Chondrocyte (in vitro differentiated cells): ENCODE results near the gene EXOC1L. TPM values are rescaled to one million over a fixed set of nuclear protein-coding genes. Genes with fewer than 3 reads are reported as not detected.

Experiments
- DNase-seq: peaks from one replicate; pipeline ENCODE4 v3.0.0; 2021; ENCODE audit warnings: mixed read lengths, low spot score
- H3K27ac Mint-ChIP-seq: one replicate; pipeline ENCODE4 v1.8.0; 2021; ENCODE audit warnings: mild to moderate bottlenecking, moderate library complexity, mixed read lengths; ENCODE audit not compliant: unreplicated experiment
- H3K27me3 Mint-ChIP-seq: 2 replicates; pipeline ENCODE4 v1.8.0; 2021; ENCODE audit warnings: low read depth, mixed read lengths
- H3K36me3 Mint-ChIP-seq: 2 replicates; pipeline ENCODE4 v1.8.0; 2021; ENCODE audit warnings: low read depth, mixed read lengths
- H3K4me1 Mint-ChIP-seq: 2 replicates; pipeline ENCODE4 v1.8.0; 2021; ENCODE audit warnings: low read depth, mild to moderate bottlenecking, mixed read lengths
- H3K4me3 Mint-ChIP-seq: one replicate; pipeline ENCODE4 v1.8.0; 2021; ENCODE audit warnings: mild to moderate bottlenecking, moderate library complexity, mixed read lengths; ENCODE audit not compliant: unreplicated experiment
- H3K9me3 Mint-ChIP-seq: 2 replicates; pipeline ENCODE4 v1.8.0; 2021; ENCODE audit warnings: low read depth, mixed read lengths
- long read RNA-seq: library from polyadenylated mRNA; stranded (forward); transcript quantifications from one replicate; pipeline ENCODE4 v2.0.0, GENCODE V29; 2021
- total RNA-seq: library from RNA; stranded (reverse); gene quantifications from 3 replicates; pipeline ENCODE4 v1.2.1, GENCODE V29; 2021
- TF ChIP-seq, protein P1 (sequence below): fragments of 200-600 bp; sonication (generic); IDR thresholded peaks from 2 replicates; pipeline ENCODE4 v1.5.0; 2021; ENCODE audit warnings: antibody characterized with exemption, mild to moderate bottlenecking, moderate library complexity

EXOC1L gene, protein sequence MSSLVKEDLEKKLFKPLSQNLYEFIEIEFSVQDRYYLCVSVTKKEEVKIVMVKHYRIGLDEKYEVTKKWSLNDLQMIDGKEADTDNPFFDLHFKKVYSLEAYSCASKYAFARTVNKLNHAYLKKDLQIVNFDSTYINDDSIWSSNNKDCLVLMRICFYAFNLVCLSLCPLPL
- total RNA-seq: not detected in 3 replicates
- long read RNA-seq: 0 reads

DNA sequence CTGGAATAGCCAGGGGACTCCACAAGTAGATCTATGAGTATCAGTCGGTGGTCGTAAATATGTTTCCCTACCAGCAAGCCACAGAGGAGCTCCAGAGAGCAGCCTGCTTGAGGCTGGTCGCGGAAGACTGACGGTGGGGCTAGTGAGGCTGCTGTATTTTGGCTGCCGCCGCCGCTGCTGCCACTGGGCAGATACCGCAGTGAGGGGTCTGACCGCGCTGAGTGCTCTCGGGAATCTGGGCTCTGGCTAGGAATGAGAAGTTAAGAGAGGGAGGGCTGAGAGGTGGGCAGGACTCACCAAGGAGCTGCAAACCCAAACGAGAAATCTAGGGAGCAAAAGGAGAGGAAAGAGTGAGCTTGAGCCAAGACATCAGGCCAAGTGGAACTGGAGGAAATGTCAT is at the start of gene EXOC1L:
Gene EXOC1L, plus strand, starts transcription at position 157 of the 400 bp plus-strand sequence. Its CDS starts 237 bp downstream, at position 394.
- no peak for DNase-seq
- no peak within 1 kb of the TSS for H3K27ac Mint-ChIP-seq

DNA sequence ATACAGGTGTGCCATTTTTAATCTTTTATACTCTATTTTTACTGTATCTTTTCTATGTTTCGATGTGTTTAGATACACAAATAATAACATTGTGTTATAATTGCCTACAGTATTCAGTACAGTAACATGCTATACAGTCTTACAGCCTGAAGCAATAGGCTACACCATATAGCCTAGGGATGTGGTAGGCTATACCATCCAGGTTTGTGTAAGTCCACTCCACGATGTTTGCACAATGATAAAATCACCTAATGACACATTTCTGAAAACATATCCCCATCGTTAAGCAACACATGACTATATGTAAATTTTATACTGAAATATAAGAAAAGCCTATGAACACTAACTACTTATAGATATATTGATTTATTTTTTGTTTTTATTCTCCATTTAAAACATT is 48.9 kb upstream of the EXOC1L start:
- peaks cover 20% of the 10 kb centered on the region for H3K4me1 Mint-ChIP-seq
- H3K27ac Mint-ChIP-seq: no peak overlapping the region
- H3K9me3 Mint-ChIP-seq: peaks cover 2% of the 10 kb centered on the region
- no peak for DNase-seq
- no peak overlapping the region for H3K4me3 Mint-ChIP-seq
- TF ChIP-seq, protein P1, sequence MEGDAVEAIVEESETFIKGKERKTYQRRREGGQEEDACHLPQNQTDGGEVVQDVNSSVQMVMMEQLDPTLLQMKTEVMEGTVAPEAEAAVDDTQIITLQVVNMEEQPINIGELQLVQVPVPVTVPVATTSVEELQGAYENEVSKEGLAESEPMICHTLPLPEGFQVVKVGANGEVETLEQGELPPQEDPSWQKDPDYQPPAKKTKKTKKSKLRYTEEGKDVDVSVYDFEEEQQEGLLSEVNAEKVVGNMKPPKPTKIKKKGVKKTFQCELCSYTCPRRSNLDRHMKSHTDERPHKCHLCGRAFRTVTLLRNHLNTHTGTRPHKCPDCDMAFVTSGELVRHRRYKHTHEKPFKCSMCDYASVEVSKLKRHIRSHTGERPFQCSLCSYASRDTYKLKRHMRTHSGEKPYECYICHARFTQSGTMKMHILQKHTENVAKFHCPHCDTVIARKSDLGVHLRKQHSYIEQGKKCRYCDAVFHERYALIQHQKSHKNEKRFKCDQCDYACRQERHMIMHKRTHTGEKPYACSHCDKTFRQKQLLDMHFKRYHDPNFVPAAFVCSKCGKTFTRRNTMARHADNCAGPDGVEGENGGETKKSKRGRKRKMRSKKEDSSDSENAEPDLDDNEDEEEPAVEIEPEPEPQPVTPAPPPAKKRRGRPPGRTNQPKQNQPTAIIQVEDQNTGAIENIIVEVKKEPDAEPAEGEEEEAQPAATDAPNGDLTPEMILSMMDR: no peak
- peaks cover 12% of the 10 kb centered on the region for H3K27me3 Mint-ChIP-seq
- H3K36me3 Mint-ChIP-seq: no peaks in the 10 kb centered on the region

More for the DNA sequence above, at the start of gene EXOC1L:
- TF ChIP-seq, protein P1: peak; percentile 18
- no peaks in the 10 kb centered on the region for H3K9me3 Mint-ChIP-seq
- H3K4me1 Mint-ChIP-seq: peaks cover 6% of the 10 kb centered on the region
- peaks cover 28% of the 10 kb centered on the region for H3K27me3 Mint-ChIP-seq
- peaks cover 2% of the 10 kb centered on the region for H3K36me3 Mint-ChIP-seq
- peak within 1 kb of the TSS; percentile 69 for H3K4me3 Mint-ChIP-seq

DNA sequence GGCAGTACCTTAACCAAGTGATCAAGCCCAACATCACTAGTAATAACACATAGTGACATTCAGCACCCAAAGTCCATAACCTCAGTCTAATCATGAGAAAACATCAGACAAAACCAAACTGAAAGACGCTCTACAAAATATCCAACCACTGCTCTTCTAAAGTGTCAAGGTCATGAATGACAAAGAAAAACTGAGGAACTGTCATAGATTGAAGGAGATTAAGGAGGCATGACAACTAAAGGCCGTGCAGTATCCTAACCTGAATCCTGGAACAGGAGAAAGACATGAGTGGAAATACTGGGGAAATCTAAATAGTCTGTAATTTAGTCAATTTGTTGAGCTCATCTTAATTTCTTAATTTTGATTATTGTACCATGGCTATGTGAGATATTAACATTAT is 38.2 kb upstream of the EXOC1L start:
- no peak for DNase-seq
- Mint-ChIP-seq H3K4me3 (no peak overlapping the region), H3K27ac (no peak overlapping the region), H3K9me3 (peaks cover 3% of the 10 kb centered on the region), H3K36me3 (peaks cover 2% of the 10 kb centered on the region), H3K4me1 (no peaks in the 10 kb centered on the region), H3K27me3 (peaks cover 12% of the 10 kb centered on the region)
- TF ChIP-seq, protein P1: no peak

DNA sequence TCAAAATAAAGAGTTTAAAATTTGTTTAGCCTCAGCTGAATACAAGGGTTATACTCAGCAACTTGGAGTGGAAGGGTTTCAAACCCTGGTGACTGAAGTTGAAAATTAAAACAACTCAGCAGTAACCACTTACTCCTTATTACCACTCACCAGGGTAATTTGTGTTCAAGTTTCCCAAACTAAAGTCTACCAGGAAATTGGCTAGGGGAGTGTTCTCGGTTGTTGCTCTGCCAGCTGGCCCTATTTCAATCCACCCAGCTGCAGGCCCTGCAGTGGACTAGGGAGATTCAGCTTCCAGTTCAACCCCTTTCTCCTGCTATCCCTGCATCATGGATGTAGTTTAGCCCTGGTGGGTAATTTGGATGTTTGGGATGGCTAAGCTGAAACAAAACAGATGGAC is 37.8 kb upstream of the EXOC1L start:
- H3K9me3 Mint-ChIP-seq: no peaks in the 10 kb centered on the region
- H3K4me3 Mint-ChIP-seq: no peak overlapping the region
- no peaks in the 10 kb centered on the region for H3K36me3 Mint-ChIP-seq
- no peaks in the 10 kb centered on the region for H3K4me1 Mint-ChIP-seq
- no peak overlapping the region for H3K27ac Mint-ChIP-seq
- H3K27me3 Mint-ChIP-seq: peaks cover 11% of the 10 kb centered on the region
- TF ChIP-seq, protein P1: no peak
- no peak for DNase-seq

DNA sequence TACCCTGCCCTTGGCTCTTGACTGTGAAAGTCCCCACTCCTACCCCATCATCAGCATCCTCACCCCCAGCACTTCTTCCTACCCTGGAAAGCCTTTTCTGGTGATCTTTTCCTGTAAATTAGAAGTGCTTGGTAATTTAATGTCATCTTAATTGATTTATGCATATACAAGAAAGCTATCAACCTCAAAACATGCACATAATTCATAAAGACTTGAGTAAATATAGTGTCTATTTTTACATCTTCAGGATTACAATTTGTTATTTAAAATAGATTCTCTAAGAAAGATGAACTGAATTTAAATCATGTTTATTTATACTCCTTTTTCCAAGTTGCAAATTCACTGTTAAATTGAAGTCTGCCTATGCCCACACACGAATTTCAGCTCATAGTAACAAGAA is 36.0 kb upstream of the EXOC1L start:
- no peaks in the 10 kb centered on the region for H3K36me3 Mint-ChIP-seq
- TF ChIP-seq, protein P1: no peak
- H3K27me3 Mint-ChIP-seq: peaks cover 14% of the 10 kb centered on the region
- H3K4me3 Mint-ChIP-seq: no peak overlapping the region
- H3K9me3 Mint-ChIP-seq: no peaks in the 10 kb centered on the region
- H3K27ac Mint-ChIP-seq: no peak overlapping the region
- H3K4me1 Mint-ChIP-seq: no peaks in the 10 kb centered on the region
- DNase-seq: no peak
